GM19372 (cell line): ENCODE measurements around the gene OR5AU1.
"Not testable (repeated sequence)": the region's sequence is repeated elsewhere in the genome, so short reads cannot be mapped to it uniquely, and the experiment has no call there.

Experiments
- ATAC-seq: cut with Tn5 transposase; IDR thresholded peaks from one replicate; pipeline ENCODE4 v1.9.1; 2021; ENCODE audit warnings: mild to moderate bottlenecking, low read depth, moderate library complexity; ENCODE audit not compliant: unreplicated experiment

OR5AU1 gene

GRCh38 chr14:21182166-21182565 lies 26.3 kb upstream of the OR5AU1 start:
- ATAC-seq, result no peak

GRCh38 chr14:21171128-21171527 lies 15.3 kb upstream of the OR5AU1 start:
- no peak for ATAC-seq

DNA sequence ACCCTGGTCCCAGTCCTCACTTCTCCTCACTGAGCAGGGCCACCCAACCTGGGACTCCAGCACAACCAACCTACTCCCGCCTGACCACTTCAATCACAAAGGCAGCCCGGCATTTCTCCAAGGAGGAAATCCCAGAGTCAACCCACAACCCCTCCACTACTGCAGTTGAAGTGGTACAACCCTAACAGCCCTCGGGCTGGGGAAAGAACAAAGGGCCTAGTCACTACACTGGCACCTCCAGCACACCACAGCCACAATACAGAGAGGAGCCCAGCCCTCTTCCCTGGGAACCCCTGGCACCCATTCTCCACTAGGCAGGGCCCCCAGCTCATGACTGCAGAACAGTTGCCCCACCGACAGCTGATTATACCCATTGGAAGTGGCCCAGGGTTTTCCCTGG lies 13.7 kb upstream of the OR5AU1 start:
- ATAC-seq, result no peak

- ATAC-seq, result no peak
Measured at GRCh38 chr14:21168055-21168454, 12.2 kb upstream of the OR5AU1 start.

DNA sequence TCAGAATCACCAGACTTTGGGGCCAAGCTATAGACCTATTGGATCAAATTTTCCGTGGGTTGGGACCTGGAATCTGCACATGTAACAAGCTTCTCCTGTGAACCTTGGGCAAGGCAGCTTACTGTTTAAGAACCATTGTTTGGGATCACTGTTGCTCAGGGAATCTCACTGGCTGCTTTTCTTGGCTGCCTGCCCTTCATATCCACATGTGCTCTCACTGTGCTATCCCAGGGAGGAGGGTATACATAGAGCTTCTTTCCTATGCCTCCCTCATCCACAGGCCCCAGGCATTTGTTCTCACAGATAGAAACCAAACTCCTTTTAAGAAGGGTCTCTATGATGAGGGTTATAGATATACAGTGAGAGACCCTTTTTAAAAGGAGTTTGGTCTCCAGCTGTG lies 9.8 kb upstream of the OR5AU1 start:
- not testable (repeated sequence) for ATAC-seq

- ATAC-seq, result not testable (repeated sequence)
Measured at GRCh38 chr14:21165002-21165605, 9.2 kb upstream of the OR5AU1 start.

DNA sequence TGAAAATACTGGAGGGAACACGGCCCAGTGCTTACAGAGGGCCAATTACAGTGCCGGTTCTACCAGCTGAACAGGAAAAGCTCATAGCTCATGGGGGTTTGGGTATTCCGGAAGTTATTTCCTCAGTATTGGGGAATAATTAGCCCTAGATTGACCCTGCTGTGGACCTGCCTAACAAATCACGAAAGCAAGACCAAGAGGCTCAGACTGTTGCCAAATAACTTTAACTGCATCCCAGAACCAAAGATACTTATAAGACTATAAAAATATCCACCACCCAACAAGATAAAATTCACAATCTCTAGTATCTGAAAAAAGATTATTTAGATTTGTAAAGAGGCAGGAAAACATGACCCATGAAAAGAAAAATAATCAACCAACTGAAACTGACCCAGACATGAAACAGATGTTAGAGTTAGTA lies 8.0 kb upstream of the OR5AU1 start:
- ATAC-seq, result no peak

DNA sequence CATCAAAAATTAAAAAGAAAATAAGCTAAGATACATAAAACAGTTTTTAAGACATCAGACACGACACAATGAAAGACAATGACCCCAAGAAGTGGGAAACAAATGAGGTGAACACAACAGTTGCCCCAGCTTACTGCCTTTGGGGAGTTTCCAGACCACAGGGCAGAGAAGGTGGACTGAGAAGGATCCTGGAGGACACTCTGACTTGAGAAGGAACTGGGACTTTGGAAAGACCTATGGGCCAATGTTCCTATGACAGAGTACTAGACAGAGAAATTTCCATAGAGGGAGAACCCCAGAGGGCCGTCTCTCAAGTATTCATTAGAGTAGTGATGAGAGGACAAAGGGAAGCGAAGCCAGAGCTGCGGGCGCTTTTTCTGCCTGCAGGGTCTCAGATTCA lies 6.2 kb upstream of the OR5AU1 start:
- no peak for ATAC-seq

DNA sequence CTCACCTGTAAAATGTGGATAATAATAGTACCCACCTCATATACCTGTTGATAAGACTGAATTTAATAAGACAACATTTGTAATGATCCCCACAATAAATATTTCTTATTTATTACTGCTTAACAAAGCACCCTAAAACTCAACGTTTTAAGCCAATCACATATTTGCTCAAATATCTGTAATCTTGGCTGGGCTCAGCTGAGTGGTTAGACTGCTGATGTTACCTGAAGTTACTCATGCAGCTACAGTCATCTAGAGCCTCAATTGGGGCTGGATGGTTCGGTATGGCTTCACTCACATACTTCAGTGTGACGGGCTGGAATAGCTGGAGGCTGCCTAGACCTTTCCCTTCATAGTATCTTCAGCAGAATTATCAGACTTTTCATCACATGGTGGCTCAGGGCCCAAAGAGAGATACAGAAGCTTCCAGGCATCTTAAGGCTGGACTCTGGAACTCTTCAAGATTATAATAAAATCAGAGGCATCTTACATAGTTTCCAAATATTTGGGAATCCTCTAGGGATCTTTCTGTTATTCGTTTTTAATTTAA lies 4.3 kb upstream of the OR5AU1 start:
- ATAC-seq, result no peak

DNA sequence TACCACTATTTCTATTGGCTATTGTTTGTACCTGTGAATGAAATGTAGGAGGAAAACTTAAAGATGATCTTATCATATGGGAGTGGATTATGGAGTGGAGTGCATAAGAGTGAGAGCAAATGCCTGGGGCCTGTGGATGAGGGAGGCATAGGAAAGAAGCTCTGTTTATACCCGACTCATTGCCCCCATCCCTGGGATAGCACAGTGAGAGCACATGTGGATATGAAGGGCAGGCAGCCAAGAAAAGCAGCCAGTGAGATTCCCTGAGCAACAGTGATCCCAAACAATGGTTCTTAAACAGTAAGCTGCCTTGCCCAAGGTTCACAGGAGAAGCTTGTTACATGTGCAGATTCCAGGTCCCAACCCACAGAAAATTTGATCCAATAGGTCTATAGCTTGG lies 2.3 kb upstream of the OR5AU1 start:
- not testable (repeated sequence) for ATAC-seq

DNA sequence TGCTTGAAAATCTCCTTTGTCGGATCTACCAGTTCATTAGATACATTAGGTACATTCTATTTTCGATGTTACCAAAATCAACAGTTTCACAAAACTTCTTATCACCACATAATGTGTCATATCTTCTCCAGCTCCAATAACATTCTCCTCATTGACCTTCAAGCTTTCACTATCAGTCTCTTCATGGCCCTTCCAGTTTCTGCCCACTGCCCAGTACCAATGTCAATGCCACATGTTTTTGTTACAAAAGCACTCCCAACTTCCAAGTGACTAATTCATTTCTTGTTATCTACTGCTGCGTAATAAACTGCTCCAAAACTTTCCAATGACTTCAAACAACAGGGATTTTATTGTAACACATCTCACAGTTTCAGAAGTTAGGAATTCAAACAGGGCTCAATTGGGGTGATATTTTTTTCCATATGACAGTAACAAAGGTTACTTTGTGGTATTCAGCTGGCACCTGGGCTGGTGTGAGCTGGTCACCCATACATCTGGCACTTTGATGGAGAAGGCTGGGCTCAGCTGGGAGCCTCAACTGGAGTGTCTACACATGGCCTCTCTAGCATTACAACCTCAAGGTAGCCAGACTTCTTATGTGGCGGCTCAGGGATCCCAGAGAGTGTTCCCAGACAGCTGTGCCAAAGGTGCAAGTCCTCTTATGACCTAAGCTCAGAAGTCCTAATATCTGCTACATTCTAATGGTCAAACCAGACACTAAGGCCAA lies 6.1 kb downstream of the OR5AU1 start:
- no peak for ATAC-seq

GRCh38 chr14:21145437-21145836 lies 10.4 kb downstream of the OR5AU1 start:
- ATAC-seq, result no peak

GRCh38 chr14:21142357-21142756 lies 13.5 kb downstream of the OR5AU1 start:
- no peak for ATAC-seq

GRCh38 chr14:21136024-21136423 lies 19.8 kb downstream of the OR5AU1 start:
- ATAC-seq, result no peak

- ATAC-seq, result no peak
Measured at GRCh38 chr14:21133901-21134300, 22.0 kb downstream of the OR5AU1 start.

GRCh38 chr14:21123429-21123828 lies 32.4 kb downstream of the OR5AU1 start:
- ATAC-seq, result no peak

GRCh38 chr14:21121122-21121521 lies 34.7 kb downstream of the OR5AU1 start:
- ATAC-seq, result no peak

- no peak for ATAC-seq
Measured at GRCh38 chr14:21120686-21121085, 35.2 kb downstream of the OR5AU1 start.

DNA sequence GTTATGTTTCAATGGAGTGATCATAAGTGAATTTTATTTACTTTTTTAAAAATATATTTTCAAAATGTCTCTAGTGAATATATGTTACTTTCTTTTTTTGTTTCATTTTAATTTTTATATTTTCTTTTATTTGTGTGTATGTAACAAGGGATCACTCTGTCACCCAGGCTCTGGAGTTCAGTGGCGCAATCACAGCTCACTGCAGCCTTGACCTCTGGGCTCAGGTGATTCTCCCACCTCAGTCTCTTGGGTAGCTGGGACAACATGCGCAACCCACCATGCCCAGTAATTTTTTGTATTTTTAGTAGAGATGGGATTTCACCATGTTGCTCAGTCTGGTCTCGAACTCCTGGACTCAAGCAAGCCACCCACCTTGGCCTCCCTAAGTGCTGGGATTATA lies 36.9 kb downstream of the OR5AU1 start:
- no peak for ATAC-seq

DNA sequence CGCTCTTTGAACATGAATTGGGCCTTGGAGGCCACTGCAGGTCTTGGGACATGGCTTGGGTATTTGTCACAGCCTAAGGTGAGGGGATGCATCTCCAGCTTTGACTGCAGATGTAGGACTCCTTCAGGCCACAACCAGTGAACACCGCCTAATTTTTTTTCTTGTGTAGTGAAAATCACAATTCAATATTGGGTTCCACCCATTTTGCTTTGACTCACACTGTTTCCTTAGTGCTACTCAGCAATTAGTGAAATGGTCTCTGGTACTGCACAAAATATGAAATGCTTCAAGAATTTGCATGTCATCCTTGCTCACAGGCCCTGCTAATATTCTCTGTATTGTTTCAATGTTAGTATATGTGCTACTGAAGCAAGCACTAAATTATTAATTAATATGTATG lies 42.5 kb downstream of the OR5AU1 start:
- no peak for ATAC-seq

DNA sequence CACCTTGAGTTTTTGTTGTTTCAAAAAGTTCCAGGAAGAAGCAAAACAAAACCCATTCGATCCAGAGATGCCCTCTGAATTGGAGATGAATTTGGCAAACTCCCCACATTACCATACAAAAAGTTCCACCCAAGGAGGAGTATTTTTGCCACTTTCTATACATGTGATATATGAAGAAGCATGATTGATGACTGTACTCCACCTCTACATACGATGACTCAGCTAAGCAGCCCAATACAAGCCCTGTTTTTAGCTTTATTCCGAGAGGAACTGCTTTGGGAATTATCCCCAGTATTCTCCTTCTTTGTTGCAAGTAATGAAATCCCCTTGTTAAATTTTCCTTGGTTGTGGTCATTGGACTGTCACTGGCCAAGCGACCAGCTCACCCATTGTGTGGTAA lies 43.6 kb downstream of the OR5AU1 start:
- no peak for ATAC-seq
